ENCODE measurements around the gene PPP1R1C. TPM values are rescaled to one million over a fixed set of nuclear protein-coding genes. Genes with fewer than 3 reads are reported as not detected.

The PPP1R1C gene
- total and polyA plus RNA-seq, 2 of the 13 experiments (the other 11 are each of a cell fraction or from before 2014, with no cell fraction given): 1.5 to 3.5 TPM

DNA sequence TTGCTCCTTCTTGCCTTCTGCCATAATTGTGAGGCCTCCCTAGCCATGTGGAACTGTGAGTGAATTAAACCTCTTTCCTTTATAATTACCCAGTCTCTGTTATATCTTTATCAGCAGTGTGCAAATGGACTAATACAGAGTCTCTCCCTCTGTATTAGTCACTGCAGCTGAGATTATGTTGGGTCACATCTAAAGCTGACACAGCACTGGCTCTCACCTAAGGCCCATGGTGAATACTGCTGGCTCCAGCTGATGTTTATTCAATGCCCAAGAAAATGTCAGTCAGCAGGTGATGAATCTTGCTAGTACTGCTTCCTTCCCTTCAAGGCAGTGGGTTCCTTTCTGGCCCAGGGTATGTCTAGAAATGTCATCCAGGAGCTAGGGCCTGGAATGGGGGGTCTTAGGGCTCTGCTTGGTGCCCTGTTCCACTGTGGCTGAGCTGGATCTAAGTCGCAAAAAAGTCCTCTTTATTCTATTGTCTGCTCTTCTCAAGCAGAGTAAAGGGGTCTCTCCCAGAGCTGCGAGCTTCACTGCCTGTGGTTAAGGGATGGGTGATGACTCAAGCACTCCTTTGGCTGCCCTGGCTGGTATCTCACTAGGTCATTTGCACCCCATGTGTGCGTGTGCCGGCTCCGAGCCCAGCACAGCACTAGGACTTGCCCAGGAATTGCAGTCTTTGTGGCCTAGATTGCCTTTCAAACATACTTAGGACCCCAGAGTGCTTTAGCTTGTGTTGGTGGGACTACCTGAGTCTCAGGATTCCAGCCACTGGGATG, 29.9 kb downstream of the PPP1R1C start:
- no peak overlapping the region for H2AFZ ChIP-seq (ENCODE audit: low read length)
- in situ Hi-C loops (cut with HindIII; ENCODE audit: extremely low pct_ligation_motif_present, low pct_unique_long_range_greater_than_20kb): no loop called here
- CTCF ChIA-PET (ENCODE audit: low intra/inter-chr PET ratio, low total read pairs): no interaction called here
- intact Hi-C loops (cut with micrococcal nuclease; ENCODE audit: unreplicated experiment): no loop called here
- H3K27ac ChIP-seq (ENCODE audit: extremely low read length, insufficient read depth, low read length): no peak overlapping the region
- H3K36me3 ChIP-seq (replicated peaks in 1 of 2; ENCODE audit: control insufficient read depth in 1 of 2, insufficient read depth in 2 of 2, low read length in 2 of 2): no peaks in the 10 kb centered on the region
- BruUV-seq (replicated peaks): no TSS peak
- FAIRE-seq: no peak
- H3K9me3 ChIP-seq (ENCODE audit: low read length): peaks cover 28% of the 10 kb centered on the region; the same call in 1 of the 2 replicates
- no peak overlapping the region for H3K4me3 ChIP-seq (replicated peaks in 1 of 3; ENCODE audit: insufficient read depth in 1 of 3, low read depth in 2 of 3, low read length in 3 of 3)
- no peaks in the 10 kb centered on the region for H3K27me3 ChIP-seq (ENCODE audit: control insufficient read depth in 1 of 2, insufficient read depth in 2 of 2, low read length in 2 of 2)
- H3K79me2 ChIP-seq (ENCODE audit: insufficient read depth, low read length): no peaks in the 10 kb centered on the region
- H3K4me2 ChIP-seq (ENCODE audit: low read depth, low read length): no peak overlapping the region
- no peaks in the 10 kb centered on the region for H4K20me1 ChIP-seq (ENCODE audit: insufficient read depth, low read length)
- POLR2A ChIA-PET: no interaction called here
- no peak overlapping the region for H3K9ac ChIP-seq (ENCODE audit: insufficient read depth, low read depth, low read length)
- no peak for DNase-seq (ENCODE audit: low spot score)
- WGBS (ENCODE audit: low lambda C conversion rate): 60% methylated on average over 2 of the region's 5 CpGs
- H3K4me1 ChIP-seq (ENCODE audit: insufficient read depth, low read length): no peaks in the 10 kb centered on the region
- ATAC-seq: no peak
- TF ChIP-seq, protein P1, sequence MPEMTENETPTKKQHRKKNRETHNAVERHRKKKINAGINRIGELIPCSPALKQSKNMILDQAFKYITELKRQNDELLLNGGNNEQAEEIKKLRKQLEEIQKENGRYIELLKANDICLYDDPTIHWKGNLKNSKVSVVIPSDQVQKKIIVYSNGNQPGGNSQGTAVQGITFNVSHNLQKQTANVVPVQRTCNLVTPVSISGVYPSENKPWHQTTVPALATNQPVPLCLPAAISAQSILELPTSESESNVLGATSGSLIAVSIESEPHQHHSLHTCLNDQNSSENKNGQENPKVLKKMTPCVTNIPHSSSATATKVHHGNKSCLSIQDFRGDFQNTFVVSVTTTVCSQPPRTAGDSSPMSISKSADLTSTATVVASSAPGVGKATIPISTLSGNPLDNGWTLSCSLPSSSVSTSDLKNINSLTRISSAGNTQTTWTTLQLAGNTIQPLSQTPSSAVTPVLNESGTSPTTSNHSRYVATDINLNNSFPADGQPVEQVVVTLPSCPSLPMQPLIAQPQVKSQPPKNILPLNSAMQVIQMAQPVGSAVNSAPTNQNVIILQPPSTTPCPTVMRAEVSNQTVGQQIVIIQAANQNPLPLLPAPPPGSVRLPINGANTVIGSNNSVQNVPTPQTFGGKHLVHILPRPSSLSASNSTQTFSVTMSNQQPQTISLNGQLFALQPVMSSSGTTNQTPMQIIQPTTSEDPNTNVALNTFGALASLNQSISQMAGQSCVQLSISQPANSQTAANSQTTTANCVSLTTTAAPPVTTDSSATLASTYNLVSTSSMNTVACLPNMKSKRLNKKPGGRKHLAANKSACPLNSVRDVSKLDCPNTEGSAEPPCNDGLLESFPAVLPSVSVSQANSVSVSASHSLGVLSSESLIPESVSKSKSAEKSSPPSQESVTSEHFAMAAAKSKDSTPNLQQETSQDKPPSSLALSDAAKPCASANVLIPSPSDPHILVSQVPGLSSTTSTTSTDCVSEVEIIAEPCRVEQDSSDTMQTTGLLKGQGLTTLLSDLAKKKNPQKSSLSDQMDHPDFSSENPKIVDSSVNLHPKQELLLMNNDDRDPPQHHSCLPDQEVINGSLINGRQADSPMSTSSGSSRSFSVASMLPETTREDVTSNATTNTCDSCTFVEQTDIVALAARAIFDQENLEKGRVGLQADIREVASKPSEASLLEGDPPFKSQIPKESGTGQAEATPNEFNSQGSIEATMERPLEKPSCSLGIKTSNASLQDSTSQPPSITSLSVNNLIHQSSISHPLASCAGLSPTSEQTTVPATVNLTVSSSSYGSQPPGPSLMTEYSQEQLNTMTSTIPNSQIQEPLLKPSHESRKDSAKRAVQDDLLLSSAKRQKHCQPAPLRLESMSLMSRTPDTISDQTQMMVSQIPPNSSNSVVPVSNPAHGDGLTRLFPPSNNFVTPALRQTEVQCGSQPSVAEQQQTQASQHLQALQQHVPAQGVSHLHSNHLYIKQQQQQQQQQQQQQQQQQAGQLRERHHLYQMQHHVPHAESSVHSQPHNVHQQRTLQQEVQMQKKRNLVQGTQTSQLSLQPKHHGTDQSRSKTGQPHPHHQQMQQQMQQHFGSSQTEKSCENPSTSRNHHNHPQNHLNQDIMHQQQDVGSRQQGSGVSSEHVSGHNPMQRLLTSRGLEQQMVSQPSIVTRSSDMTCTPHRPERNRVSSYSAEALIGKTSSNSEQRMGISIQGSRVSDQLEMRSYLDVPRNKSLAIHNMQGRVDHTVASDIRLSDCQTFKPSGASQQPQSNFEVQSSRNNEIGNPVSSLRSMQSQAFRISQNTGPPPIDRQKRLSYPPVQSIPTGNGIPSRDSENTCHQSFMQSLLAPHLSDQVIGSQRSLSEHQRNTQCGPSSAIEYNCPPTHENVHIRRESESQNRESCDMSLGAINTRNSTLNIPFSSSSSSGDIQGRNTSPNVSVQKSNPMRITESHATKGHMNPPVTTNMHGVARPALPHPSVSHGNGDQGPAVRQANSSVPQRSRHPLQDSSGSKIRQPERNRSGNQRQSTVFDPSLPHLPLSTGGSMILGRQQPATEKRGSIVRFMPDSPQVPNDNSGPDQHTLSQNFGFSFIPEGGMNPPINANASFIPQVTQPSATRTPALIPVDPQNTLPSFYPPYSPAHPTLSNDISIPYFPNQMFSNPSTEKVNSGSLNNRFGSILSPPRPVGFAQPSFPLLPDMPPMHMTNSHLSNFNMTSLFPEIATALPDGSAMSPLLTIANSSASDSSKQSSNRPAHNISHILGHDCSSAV (CRISPR knock-in tag; IDR thresholded peaks at IDR 0.05; ENCODE audit: borderline replicate concordance): no peak
- TF ChIP-seq, protein P2, sequence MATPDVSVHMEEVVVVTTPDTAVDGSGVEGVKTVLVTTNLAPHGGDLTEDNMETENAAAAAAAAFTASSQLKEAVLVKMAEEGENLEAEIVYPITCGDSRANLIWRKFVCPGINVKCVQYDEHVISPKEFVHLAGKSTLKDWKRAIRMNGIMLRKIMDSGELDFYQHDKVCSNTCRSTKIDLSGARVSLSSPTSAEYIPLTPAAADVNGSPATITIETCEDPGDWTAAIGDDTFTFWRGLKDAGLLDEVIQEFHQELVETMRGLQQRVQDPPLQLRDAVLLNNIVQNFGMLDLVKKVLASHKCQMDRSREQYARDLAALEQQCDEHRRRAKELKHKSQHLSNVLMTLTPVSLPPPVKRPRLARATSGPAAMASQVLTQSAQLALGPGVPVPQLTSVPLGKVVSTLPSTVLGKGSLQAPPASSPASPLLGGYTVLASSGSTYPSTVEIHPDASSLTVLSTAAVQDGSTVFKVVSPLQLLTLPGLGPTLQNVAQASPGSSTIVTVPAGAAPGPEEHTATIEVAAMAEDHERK (CRISPR knock-in tag; IDR thresholded peaks at IDR 0.05; ENCODE audit: low read depth): no peak
- no peak for TF ChIP-seq ZNF883 (CRISPR knock-in tag; IDR thresholded peaks at IDR 0.05; ENCODE audit: not compliant biosample characterization)
- TF ChIP-seq, protein P3, sequence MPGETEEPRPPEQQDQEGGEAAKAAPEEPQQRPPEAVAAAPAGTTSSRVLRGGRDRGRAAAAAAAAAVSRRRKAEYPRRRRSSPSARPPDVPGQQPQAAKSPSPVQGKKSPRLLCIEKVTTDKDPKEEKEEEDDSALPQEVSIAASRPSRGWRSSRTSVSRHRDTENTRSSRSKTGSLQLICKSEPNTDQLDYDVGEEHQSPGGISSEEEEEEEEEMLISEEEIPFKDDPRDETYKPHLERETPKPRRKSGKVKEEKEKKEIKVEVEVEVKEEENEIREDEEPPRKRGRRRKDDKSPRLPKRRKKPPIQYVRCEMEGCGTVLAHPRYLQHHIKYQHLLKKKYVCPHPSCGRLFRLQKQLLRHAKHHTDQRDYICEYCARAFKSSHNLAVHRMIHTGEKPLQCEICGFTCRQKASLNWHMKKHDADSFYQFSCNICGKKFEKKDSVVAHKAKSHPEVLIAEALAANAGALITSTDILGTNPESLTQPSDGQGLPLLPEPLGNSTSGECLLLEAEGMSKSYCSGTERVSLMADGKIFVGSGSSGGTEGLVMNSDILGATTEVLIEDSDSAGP (CRISPR knock-in tag; IDR thresholded peaks at IDR 0.05; ENCODE audit: borderline replicate concordance): no peak
- no peak for TF ChIP-seq KLF15 (CRISPR knock-in tag; IDR thresholded peaks at IDR 0.05; ENCODE audit: borderline replicate concordance)
- no peak for TF ChIP-seq ZNF891 (CRISPR knock-in tag; IDR thresholded peaks at IDR 0.05)
- TF ChIP-seq ZNF674 (CRISPR knock-in tag; IDR thresholded peaks at IDR 0.05; ENCODE audit: low read depth): no peak
- no peak for TF ChIP-seq ZNF761 (CRISPR knock-in tag; conservative IDR thresholded peaks at IDR 0.05)
- TF ChIP-seq KAT2B (IDR thresholded peaks at IDR 0.05; ENCODE audit: borderline replicate concordance, low read depth, low read length): no peak
- no peak for TF ChIP-seq ZNF337 (CRISPR knock-in tag; IDR thresholded peaks at IDR 0.05; ENCODE audit: borderline replicate concordance, low read depth)
- TF ChIP-seq ZNF766 (CRISPR knock-in tag; IDR thresholded peaks at IDR 0.05; ENCODE audit: borderline replicate concordance): no peak
